CD4-positive, alpha-beta T cell (primary cell): ENCODE measurements around the gene CITED4. TPM values are rescaled to one million over a fixed set of nuclear protein-coding genes. Genes with fewer than 3 reads are reported as not detected.

Source experiments
- ATAC-seq: fragments of 200-7000 bp; cut with Tn5 transposase; one replicate; pipeline ENCODE4 v1.10.0; 2022; ENCODE audit warnings: mild to moderate bottlenecking; ENCODE audit not compliant: poor library complexity
- CTCF ChIA-PET: fragments of 350-600 bp; sonication (Branson Sonifier 250); formaldehyde crosslinking; loops from one replicate; lab custom pipeline; 2021; ENCODE audit warnings: antibody characterized with exemption, inconsistent platforms; lab: Charles Lee
- POLR2A ChIA-PET: fragments of 350-600 bp; sonication (Branson Sonifier 250); formaldehyde crosslinking; loops from one replicate; lab custom pipeline; 2021; ENCODE audit warnings: antibody characterized with exemption, inconsistent platforms; lab: Charles Lee
- DNase-seq, 14 experiments: peaks; one replicate each; pipeline ENCODE4 v3.0.0-alpha.2; 2013 to 2020; ENCODE audit warnings: mixed read lengths in 2 of 14
- H3K27ac ChIP-seq, 2 donors: one replicate each; pipeline versions ENCODE4 v1.5.1 to v1.7.0; 2013; ENCODE audit warnings: low read length in 2 of 2, low read depth in 1 of 2, mild to moderate bottlenecking in 1 of 2
- H3K27me3 ChIP-seq, 2 experiments: 1 replicate in 1 of 2; 2 replicates in 1 of 2; pipeline versions ENCODE4 v1.6.1 to v1.7.0; 2013; ENCODE audit warnings: low read length in 2 of 2, control low read depth in 1 of 2, mild to moderate bottlenecking in 1 of 2, moderate library complexity in 1 of 2; ENCODE audit not compliant: insufficient read depth in 2 of 2, control insufficient read depth in 1 of 2
- H3K36me3 ChIP-seq: one replicate; pipeline ENCODE4 v1.6.1; 2013; ENCODE audit warnings: low read length, control low read depth; ENCODE audit not compliant: insufficient read depth
- H3K4me1 ChIP-seq: one replicate; pipeline ENCODE4 v1.6.1; 2013; ENCODE audit warnings: low read length, control low read depth; ENCODE audit not compliant: insufficient read depth
- H3K4me3 ChIP-seq: one replicate; pipeline ENCODE4 v1.5.1; 2013; ENCODE audit warnings: mild to moderate bottlenecking, low read length, moderate library complexity
- H3K9me3 ChIP-seq, 2 experiments: 1 replicate in 1 of 2; 2 replicates in 1 of 2; pipeline versions ENCODE4 v1.6.1 to v1.7.0; 2013; ENCODE audit warnings: low read length in 2 of 2, mild to moderate bottlenecking in 2 of 2, control low read depth in 1 of 2, moderate library complexity in 1 of 2; ENCODE audit not compliant: control insufficient read depth in 1 of 2, insufficient read depth in 1 of 2
- H3K27ac Mint-ChIP-seq: one replicate; pipeline ENCODE4 v1.8.0; 2020; ENCODE audit warnings: mixed read lengths
- H3K27me3 Mint-ChIP-seq: one replicate; pipeline ENCODE4 v1.8.0; 2021; ENCODE audit warnings: mixed read lengths
- H3K36me3 Mint-ChIP-seq: one replicate; pipeline ENCODE4 v1.8.0; 2021; ENCODE audit warnings: low read depth, mixed read lengths
- H3K4me1 Mint-ChIP-seq: one replicate; pipeline ENCODE4 v1.8.0; 2021; ENCODE audit warnings: low read depth, mixed read lengths
- H3K4me3 Mint-ChIP-seq: one replicate; pipeline ENCODE4 v1.8.0; 2020; ENCODE audit warnings: mild to moderate bottlenecking, mixed read lengths
- H3K9me3 Mint-ChIP-seq: one replicate; pipeline ENCODE4 v1.8.0; 2020; ENCODE audit warnings: mixed read lengths
- intact Hi-C, 2 experiments: fragments of 100-400 bp; cut with DNase I in 1 of 2; cut with micrococcal nuclease in 1 of 2; formaldehyde crosslinking; loops; one replicate each; pipeline versions ENCODE4 v1.15.1 to v1.9.0; 2023 to 2025; cut with DNase I, micrococcal nuclease
- total RNA-seq, 174 experiments: library from RNA in 2 of 174; stranded (reverse) in 2 of 174; gene quantifications; one replicate each; pipeline ENCODE4 v1.2.3 and lab custom pipeline; 2021 to 2026
- TF ChIP-seq, protein P1 (sequence below): fragments of 200-600 bp; IDR thresholded peaks from one replicate; pipeline ENCODE4 v1.8.0; 2022; ENCODE audit warnings: antibody characterized with exemption, mild to moderate bottlenecking

The CITED4 gene
- total RNA-seq, 2 experiments from 2014 or later: 51.6 to 52.0 TPM

DNA sequence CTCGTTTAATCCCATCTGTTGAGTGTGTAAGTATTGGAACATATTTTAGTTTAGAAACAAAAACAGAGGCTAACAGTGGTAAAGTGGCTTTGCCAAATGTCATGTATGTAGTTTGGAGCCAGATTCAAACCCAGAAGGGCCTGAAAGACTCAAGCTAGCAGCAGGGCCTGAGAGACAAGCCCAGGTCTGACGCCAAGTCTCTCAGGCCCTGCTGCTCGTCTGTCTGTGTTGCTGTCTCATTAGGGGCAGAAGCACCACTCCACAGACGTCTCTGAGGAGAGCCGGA is 8.3 kb downstream of the CITED4 start:
- ChIA-PET CTCF (interaction anchor here (1.8 kb wide), 1 partner anchor 79 kb away, joined by 8 read pairs; no protein-coding TSS in a partner anchor), POLR2A (interaction anchor here (1.1 to 1.4 kb wide), 2 partner anchors 8 to 79 kb away, joined by 3 to 14 read pairs; partner anchors contain the start of gene CITED4)
- H3K4me3 ChIP-seq: no peak overlapping the region
- no peak overlapping the region for H3K27ac ChIP-seq
- DNase-seq (no peak), ATAC-seq (no peak)
- TF ChIP-seq, protein P1, sequence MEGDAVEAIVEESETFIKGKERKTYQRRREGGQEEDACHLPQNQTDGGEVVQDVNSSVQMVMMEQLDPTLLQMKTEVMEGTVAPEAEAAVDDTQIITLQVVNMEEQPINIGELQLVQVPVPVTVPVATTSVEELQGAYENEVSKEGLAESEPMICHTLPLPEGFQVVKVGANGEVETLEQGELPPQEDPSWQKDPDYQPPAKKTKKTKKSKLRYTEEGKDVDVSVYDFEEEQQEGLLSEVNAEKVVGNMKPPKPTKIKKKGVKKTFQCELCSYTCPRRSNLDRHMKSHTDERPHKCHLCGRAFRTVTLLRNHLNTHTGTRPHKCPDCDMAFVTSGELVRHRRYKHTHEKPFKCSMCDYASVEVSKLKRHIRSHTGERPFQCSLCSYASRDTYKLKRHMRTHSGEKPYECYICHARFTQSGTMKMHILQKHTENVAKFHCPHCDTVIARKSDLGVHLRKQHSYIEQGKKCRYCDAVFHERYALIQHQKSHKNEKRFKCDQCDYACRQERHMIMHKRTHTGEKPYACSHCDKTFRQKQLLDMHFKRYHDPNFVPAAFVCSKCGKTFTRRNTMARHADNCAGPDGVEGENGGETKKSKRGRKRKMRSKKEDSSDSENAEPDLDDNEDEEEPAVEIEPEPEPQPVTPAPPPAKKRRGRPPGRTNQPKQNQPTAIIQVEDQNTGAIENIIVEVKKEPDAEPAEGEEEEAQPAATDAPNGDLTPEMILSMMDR: no peak
- no peaks in the 10 kb centered on the region for H3K9me3 ChIP-seq
- H3K4me3 Mint-ChIP-seq: no peak overlapping the region
- H3K9me3 Mint-ChIP-seq: no peaks in the 10 kb centered on the region
- intact Hi-C loops: loop anchor here (2.0 to 5.0 kb wide), 3 partner anchors 99 to 712 kb away; no protein-coding TSS in a partner anchor
- no peaks in the 10 kb centered on the region for H3K36me3 Mint-ChIP-seq
- no peaks in the 10 kb centered on the region for H3K27me3 ChIP-seq
- H3K27ac Mint-ChIP-seq: no peak overlapping the region
- no peaks in the 10 kb centered on the region for H3K36me3 ChIP-seq
- H3K4me1 Mint-ChIP-seq: peaks cover 6% of the 10 kb centered on the region
- H3K4me1 ChIP-seq: peaks cover 7% of the 10 kb centered on the region
- H3K27me3 Mint-ChIP-seq: no peaks in the 10 kb centered on the region

DNA sequence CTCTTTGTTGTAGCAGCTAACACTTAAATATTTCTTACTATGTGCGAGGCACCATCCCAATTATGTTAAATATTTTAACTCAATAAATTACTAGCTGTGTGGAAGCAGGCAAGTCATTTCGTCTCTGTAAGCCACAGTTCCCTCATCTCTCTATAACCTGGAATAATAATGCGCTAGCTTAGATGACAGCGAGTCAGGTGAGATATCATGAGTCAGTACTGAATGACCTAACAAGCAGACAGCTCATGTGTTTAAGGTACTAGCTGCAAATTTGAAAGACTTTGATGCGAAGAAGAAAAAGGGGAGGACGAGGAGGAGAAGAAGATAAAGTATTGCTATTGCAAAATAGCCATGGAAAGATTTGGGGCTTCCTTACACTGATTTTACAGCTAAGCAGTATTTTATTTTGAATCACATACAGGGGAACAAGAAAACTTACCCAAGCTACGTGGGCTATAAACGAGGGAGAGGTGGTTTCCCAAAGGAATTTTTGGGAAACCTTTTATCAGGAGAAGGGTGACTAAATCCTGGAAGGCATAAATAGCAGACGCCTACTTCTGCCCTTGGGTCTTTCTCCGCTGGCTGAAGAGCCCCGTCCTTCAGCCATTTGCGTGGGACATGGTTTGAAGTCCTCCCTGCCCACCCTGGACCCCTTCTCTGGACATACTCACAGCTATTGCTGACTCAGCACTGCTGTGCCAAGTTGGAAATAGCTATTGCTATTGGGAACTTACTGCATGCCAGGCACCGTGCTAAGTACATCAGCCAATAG is 8.9 kb downstream of the CITED4 start:
- Mint-ChIP-seq H3K4me1 (peaks cover 6% of the 10 kb centered on the region), H3K27me3 (no peaks in the 10 kb centered on the region), H3K4me3 (no peak overlapping the region), H3K36me3 (no peaks in the 10 kb centered on the region), H3K9me3 (no peaks in the 10 kb centered on the region), H3K27ac (no peak overlapping the region)
- Histone ChIP-seq H3K4me3 (no peak overlapping the region), H3K36me3 (no peaks in the 10 kb centered on the region), H3K27me3 (no peaks in the 10 kb centered on the region), H3K4me1 (peaks cover 7% of the 10 kb centered on the region), H3K9me3 (no peaks in the 10 kb centered on the region), H3K27ac (no peak overlapping the region)
- DNase-seq (no peak), ATAC-seq (no peak)
- POLR2A ChIA-PET: interaction anchor here (1.1 to 1.4 kb wide), 2 partner anchors 9 to 79 kb away, joined by 3 to 14 read pairs; partner anchors contain the start of gene CITED4
- intact Hi-C loops: loop anchor here (2.0 to 5.0 kb wide), 3 partner anchors 100 to 711 kb away; no protein-coding TSS in a partner anchor
- CTCF ChIA-PET: interaction anchor here (1.2 to 1.8 kb wide), 2 partner anchors 9 to 79 kb away, joined by 4 to 8 read pairs; partner anchors contain the start of gene CITED4
- TF ChIP-seq, protein P1: no peak

DNA sequence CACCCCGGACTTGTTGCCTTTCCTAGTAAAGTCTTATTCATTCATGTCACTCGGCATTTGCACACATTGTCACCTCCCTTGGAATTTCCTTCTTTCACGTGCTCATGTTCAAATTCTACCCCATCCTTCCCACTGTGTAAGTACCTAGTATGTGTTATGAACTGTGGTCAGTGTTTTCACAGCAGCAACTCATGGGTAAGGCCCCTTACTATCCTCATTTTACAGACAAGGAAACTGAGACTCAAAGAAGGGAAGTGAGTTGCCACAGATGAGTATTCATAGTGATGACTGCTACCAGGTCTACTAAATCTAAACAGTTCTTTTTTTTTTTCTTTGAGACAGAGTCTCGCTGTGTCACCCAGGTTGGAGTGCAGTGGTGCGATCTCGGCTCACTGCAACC is 10.5 kb downstream of the CITED4 start:
- Histone ChIP-seq H3K27ac (no peak overlapping the region), H3K36me3 (no peaks in the 10 kb centered on the region), H3K27me3 (no peaks in the 10 kb centered on the region), H3K4me1 (peaks cover 7% of the 10 kb centered on the region), H3K4me3 (no peak overlapping the region), H3K9me3 (no peaks in the 10 kb centered on the region)
- ATAC-seq: no peak
- peaks cover 6% of the 10 kb centered on the region for H3K4me1 Mint-ChIP-seq
- H3K36me3 Mint-ChIP-seq: no peaks in the 10 kb centered on the region
- ChIA-PET CTCF (interaction anchor here (1.1 to 3.4 kb wide), 2 partner anchors 76 to 78 kb away, joined by 3 to 39 read pairs; no protein-coding TSS in a partner anchor), POLR2A (interaction anchor here (1.3 to 2.5 kb wide), 2 partner anchors 10 to 160 kb away, joined by 5 to 13 read pairs; partner anchors contain the start of genes CITED4 and NFYC)
- no peaks in the 10 kb centered on the region for H3K27me3 Mint-ChIP-seq
- no peak for DNase-seq
- no peak overlapping the region for H3K4me3 Mint-ChIP-seq
- TF ChIP-seq, protein P1: no peak
- H3K27ac Mint-ChIP-seq: no peak overlapping the region
- intact Hi-C loops: loop anchor here (2.0 to 5.0 kb wide), 3 partner anchors 101 to 709 kb away; no protein-coding TSS in a partner anchor
- H3K9me3 Mint-ChIP-seq: no peaks in the 10 kb centered on the region
